RWPE2 (cell line): ENCODE results near the gene GAS5.

Experiments
- ATAC-seq: fragments of 200-7000 bp; cut with Tn5 transposase; 3 replicates; pipeline ENCODE4 v1.9.1; 2021; ENCODE audit warnings: low read depth
- DNase-seq: peaks from one replicate; pipeline ENCODE4 v3.0.0-alpha.2; 2020; ENCODE audit warnings: low spot score
- H3K27ac ChIP-seq: fragments of 450-650 bp; 2 replicates; pipeline ENCODE4 v1.5.1; 2017; ENCODE audit warnings: mild to moderate bottlenecking; ENCODE audit not compliant: poor library complexity, severe bottlenecking
- H3K27me3 ChIP-seq: fragments of 250-450 bp; sonication (Bioruptor Pico); 2 replicates; pipeline ENCODE4 v1.5.1; 2021; ENCODE audit warnings: mild to moderate bottlenecking, moderate library complexity; ENCODE audit not compliant: insufficient read depth, poor library complexity, severe bottlenecking
- H3K36me3 ChIP-seq: fragments of 250-450 bp; sonication (Bioruptor Pico); 2 replicates; pipeline ENCODE4 v1.5.1; 2020; ENCODE audit warnings: low read depth, mild to moderate bottlenecking, moderate library complexity
- H3K4me1 ChIP-seq: fragments of 250-450 bp; sonication (Bioruptor Pico); 2 replicates; pipeline ENCODE4 v1.5.1; 2021; ENCODE audit warnings: mild to moderate bottlenecking, moderate library complexity; ENCODE audit not compliant: insufficient read depth, poor library complexity, severe bottlenecking
- H3K4me3 ChIP-seq: fragments of 250-450 bp; sonication (Bioruptor Pico); 2 replicates; pipeline ENCODE4 v1.5.1; 2021; ENCODE audit warnings: mild to moderate bottlenecking, moderate library complexity; ENCODE audit not compliant: severe bottlenecking
- H3K9me3 ChIP-seq: fragments of 250-450 bp; sonication (Bioruptor Pico); 2 replicates; pipeline ENCODE4 v1.5.1; 2021; ENCODE audit warnings: mild to moderate bottlenecking, moderate library complexity; ENCODE audit not compliant: severe bottlenecking
- CTCF ChIP-seq: fragments of 450-650 bp; IDR thresholded peaks from one replicate; pipeline ENCODE4 v1.5.1; 2017; ENCODE audit warnings: mild to moderate bottlenecking, moderate library complexity; ENCODE audit not compliant: poor library complexity, severe bottlenecking

Gene GAS5

DNA sequence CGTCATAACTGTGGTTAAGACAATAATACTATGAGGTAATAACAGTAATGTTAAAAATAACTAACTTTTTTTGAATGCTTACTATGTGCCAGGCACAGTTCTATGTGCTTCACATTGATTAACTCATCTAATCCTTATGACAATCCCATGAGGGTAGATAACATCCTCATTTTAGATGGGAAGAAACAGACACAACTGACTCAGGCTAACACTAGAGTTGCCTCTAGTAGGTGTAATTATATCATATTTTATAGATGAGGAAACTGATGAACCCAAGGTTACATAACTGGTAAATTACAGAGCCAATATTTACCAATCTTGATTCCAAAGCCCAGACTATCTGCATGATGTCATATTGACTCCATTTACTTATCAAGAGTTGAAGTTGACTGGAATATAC lies 25.8 kb upstream of the GAS5 start:
- Histone ChIP-seq H3K9me3 (no peaks in the 10 kb centered on the region), H3K27me3 (no peaks in the 10 kb centered on the region), H3K4me1 (peaks cover 5% of the 10 kb centered on the region), H3K36me3 (0 out of 2 replicates have a peak, but pooled peaks cover 6% of the 10 kb centered on the region), H3K27ac (no peak overlapping the region), H3K4me3 (no peak overlapping the region)
- ATAC-seq: no peak
- TF ChIP-seq CTCF: no peak
- no peak for DNase-seq

GRCh38 chr1:173889885-173890284 lies 22.1 kb upstream of the GAS5 start:
- H3K27me3 ChIP-seq: no peaks in the 10 kb centered on the region
- no peaks in the 10 kb centered on the region for H3K9me3 ChIP-seq
- H3K4me1 ChIP-seq: peaks cover 5% of the 10 kb centered on the region
- peaks cover 20% of the 10 kb centered on the region for H3K36me3 ChIP-seq
- H3K4me3 ChIP-seq: no peak overlapping the region
- DNase-seq: no peak
- ATAC-seq: no peak
- no peak for TF ChIP-seq CTCF
- no peak overlapping the region for H3K27ac ChIP-seq

DNA sequence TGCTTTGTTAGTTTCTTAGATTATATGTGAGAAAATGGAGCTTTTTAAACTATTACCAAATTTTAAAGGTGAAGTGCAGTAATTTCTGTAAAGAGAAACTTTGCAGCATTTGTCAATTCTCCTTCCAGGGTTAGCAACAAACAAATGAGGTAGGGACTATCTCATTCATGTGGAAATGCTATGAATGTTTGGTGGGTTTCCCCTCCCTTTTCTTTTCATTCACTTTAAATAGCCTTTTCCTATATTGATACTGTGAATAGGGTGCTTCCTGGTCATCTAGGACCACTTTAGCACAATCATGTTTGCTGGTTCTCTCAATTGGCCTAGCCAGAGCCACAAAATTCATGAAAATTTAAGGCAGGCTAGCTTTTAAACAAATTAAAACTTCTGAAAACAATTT lies 21.0 kb upstream of the GAS5 start:
- DNase-seq (no peak), ATAC-seq (no peak)
- Histone ChIP-seq H3K27ac (no peak overlapping the region), H3K9me3 (no peaks in the 10 kb centered on the region), H3K4me1 (no peaks in the 10 kb centered on the region), H3K27me3 (no peaks in the 10 kb centered on the region), H3K4me3 (no peak overlapping the region), H3K36me3 (peaks cover 20% of the 10 kb centered on the region)
- TF ChIP-seq CTCF: no peak

DNA sequence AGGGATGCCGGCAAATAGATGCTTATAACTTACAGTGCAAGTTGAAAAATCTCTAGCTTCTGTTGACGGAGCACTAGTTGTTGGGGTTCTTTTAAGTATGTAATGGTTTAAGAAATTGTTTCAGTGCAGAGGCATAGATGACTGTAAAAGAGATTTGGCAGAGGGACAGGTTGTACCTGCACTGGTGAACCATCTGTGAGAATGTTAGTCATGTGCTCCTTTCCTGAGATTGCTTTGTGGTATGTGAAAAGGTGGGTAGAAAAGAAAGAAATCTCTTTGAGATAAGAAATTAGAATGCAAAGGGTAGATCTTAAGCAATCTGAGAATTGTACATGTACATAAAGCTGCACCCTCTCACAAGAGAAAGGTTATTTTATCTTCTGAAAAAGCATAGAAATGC lies 19.8 kb upstream of the GAS5 start:
- Histone ChIP-seq H3K36me3 (peaks cover 20% of the 10 kb centered on the region), H3K9me3 (no peaks in the 10 kb centered on the region), H3K27ac (no peak overlapping the region), H3K4me1 (no peaks in the 10 kb centered on the region), H3K27me3 (no peaks in the 10 kb centered on the region), H3K4me3 (no peak overlapping the region)
- DNase-seq (no peak), ATAC-seq (no peak)
- TF ChIP-seq CTCF: no peak

DNA sequence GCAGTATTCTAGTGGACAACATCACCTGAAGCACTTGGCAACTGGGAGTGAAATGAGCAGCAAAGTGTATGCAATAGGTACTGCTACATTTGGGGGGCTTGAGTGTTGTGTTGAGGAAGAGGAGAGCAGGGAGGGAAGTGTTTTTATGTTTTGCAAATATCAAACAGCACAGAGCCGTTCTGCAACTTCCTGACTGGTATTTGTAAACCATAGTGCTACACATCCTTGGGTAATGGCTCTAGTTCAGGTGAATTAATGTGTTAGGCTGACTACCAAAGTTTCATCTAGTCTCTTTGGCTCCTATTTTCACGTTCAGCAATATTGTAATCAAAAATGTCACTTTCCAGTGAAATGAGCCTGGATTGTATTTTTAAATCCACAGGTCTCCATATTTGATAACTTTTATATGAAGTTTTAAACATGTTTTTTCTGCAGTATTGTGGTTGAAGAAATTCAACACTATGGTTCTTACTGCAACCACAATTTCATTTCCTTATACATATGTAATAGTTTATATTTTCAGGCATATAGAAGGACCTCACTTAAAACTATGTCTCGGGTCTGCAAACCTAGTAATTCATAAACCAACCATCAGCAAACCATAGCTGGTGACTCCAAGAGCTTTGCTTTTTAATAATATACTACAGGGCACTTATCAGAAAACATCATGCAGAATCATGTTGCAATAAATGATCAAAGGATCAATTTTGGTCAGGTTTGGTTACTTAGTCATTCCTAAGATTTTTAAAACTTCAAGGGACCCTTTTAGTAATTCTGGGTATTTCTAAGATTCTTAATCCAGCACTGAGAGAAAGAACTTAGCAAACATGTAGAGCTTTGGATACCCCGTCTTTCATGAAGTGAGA lies 19.2 kb upstream of the GAS5 start:
- no peak for DNase-seq
- TF ChIP-seq CTCF: no peak
- Histone ChIP-seq H3K27me3 (no peaks in the 10 kb centered on the region), H3K4me1 (no peaks in the 10 kb centered on the region), H3K9me3 (no peaks in the 10 kb centered on the region), H3K4me3 (no peak overlapping the region), H3K27ac (no peak overlapping the region), H3K36me3 (peaks cover 20% of the 10 kb centered on the region)
- ATAC-seq: no peak
